ENCODE measurements around the gene YWHAH.

DNA sequence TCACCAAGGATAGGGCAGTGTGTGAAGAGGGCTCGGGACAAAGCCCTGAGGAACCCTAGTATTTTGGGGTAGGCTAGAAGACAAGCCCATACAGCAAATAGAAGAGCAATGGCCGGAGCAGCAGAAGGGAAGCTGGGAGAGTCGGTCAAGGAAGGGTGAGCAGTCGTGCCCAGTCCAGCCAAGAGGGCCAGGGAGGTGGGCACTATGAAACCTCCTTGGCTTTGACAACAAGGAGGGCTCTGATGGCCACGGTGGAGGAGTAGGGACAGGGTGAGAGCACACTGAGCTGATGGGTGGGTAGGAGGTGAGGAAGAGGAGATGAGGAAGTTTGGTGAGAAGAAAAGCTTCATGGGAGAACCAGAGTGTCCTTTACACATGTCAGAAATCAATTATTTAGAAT lies 2.2 kb upstream of the YWHAH start:
- TF ChIP-seq, protein P1, sequence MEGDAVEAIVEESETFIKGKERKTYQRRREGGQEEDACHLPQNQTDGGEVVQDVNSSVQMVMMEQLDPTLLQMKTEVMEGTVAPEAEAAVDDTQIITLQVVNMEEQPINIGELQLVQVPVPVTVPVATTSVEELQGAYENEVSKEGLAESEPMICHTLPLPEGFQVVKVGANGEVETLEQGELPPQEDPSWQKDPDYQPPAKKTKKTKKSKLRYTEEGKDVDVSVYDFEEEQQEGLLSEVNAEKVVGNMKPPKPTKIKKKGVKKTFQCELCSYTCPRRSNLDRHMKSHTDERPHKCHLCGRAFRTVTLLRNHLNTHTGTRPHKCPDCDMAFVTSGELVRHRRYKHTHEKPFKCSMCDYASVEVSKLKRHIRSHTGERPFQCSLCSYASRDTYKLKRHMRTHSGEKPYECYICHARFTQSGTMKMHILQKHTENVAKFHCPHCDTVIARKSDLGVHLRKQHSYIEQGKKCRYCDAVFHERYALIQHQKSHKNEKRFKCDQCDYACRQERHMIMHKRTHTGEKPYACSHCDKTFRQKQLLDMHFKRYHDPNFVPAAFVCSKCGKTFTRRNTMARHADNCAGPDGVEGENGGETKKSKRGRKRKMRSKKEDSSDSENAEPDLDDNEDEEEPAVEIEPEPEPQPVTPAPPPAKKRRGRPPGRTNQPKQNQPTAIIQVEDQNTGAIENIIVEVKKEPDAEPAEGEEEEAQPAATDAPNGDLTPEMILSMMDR (conservative IDR thresholded peaks at IDR 0.05): no peak
- TF ChIP-seq ZFX (IDR thresholded peaks at IDR 0.05): no peak

All from C4-2B (cell line).